Kidney epithelial cell (primary cell): ENCODE measurements around the gene GLTP. TPM values are rescaled to one million over a fixed set of nuclear protein-coding genes. Genes with fewer than 3 reads are reported as not detected.

Source experiments
- DNase-seq: peaks from one replicate; pipeline ENCODE4 v3.0.0-alpha.2; 2010; ENCODE audit warnings: low read depth
- H3K27me3 ChIP-seq: 2 replicates; pipeline ENCODE4 v1.6.0; 2011; ENCODE audit warnings: low read length; ENCODE audit not compliant: control insufficient read depth, insufficient read depth
- H3K36me3 ChIP-seq: 2 replicates; pipeline ENCODE4 v1.5.1; 2011; ENCODE audit warnings: low read length; ENCODE audit not compliant: control insufficient read depth, insufficient read depth
- H3K4me3 ChIP-seq: 2 replicates; pipeline ENCODE4 v1.5.1; 2011; ENCODE audit warnings: low read depth, mild to moderate bottlenecking, control low read depth, low read length
- total RNA-seq: library from RNA; depleted of rRNA; stranded (reverse); fragments of >200 nt; gene quantifications from 2 replicates; pipeline ENCODE4 v1.2.3, GENCODE V29; 2015
- TF ChIP-seq, protein P1 (sequence below): IDR thresholded peaks from 2 replicates; pipeline ENCODE4 v1.5.1; 2011; ENCODE audit warnings: mild to moderate bottlenecking, moderate library complexity, low read length, control low read depth, inconsistent platforms; ENCODE audit not compliant: insufficient read depth, poor library complexity, severe bottlenecking

GLTP gene
- total RNA-seq, 1 donor from 2014 or later, result 48.4 TPM

DNA sequence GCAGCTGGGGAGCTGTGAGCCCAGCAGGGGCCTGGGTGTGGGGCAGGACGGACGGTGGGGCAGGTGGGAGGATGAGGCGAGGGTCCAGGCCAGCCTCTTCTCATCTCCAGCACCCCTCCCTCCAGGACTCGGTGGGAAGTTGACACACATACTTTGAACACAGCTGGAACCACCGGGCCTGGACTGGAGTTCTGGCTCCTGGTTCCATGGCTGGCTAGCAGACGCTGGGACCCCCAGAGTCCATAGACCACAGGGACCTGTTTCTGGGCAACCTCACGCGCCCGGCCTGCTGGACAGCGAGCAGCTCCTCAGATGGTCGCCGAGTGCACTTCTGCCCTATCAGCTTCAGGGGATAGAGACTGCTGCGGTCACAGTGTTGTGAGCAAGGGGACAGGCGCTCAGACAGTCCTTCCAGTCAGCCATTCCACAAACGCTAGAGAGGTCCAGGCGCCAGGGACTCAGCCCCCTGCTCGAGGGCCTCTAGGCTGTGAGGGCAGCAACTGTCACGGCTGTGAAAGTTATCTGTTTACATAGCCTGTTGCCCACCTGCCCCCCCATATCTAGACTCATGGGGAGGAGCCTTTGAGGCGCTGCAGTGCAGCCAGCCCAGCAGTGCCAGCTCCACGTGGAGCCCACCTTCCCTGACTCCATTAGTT, 45.0 kb upstream of the GLTP start:
- Histone ChIP-seq H3K4me3 (no peak overlapping the region), H3K27me3 (no peaks in the 10 kb centered on the region), H3K36me3 (no peaks in the 10 kb centered on the region)
- TF ChIP-seq, protein P1, sequence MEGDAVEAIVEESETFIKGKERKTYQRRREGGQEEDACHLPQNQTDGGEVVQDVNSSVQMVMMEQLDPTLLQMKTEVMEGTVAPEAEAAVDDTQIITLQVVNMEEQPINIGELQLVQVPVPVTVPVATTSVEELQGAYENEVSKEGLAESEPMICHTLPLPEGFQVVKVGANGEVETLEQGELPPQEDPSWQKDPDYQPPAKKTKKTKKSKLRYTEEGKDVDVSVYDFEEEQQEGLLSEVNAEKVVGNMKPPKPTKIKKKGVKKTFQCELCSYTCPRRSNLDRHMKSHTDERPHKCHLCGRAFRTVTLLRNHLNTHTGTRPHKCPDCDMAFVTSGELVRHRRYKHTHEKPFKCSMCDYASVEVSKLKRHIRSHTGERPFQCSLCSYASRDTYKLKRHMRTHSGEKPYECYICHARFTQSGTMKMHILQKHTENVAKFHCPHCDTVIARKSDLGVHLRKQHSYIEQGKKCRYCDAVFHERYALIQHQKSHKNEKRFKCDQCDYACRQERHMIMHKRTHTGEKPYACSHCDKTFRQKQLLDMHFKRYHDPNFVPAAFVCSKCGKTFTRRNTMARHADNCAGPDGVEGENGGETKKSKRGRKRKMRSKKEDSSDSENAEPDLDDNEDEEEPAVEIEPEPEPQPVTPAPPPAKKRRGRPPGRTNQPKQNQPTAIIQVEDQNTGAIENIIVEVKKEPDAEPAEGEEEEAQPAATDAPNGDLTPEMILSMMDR, result no peak
- no peak for DNase-seq

DNA sequence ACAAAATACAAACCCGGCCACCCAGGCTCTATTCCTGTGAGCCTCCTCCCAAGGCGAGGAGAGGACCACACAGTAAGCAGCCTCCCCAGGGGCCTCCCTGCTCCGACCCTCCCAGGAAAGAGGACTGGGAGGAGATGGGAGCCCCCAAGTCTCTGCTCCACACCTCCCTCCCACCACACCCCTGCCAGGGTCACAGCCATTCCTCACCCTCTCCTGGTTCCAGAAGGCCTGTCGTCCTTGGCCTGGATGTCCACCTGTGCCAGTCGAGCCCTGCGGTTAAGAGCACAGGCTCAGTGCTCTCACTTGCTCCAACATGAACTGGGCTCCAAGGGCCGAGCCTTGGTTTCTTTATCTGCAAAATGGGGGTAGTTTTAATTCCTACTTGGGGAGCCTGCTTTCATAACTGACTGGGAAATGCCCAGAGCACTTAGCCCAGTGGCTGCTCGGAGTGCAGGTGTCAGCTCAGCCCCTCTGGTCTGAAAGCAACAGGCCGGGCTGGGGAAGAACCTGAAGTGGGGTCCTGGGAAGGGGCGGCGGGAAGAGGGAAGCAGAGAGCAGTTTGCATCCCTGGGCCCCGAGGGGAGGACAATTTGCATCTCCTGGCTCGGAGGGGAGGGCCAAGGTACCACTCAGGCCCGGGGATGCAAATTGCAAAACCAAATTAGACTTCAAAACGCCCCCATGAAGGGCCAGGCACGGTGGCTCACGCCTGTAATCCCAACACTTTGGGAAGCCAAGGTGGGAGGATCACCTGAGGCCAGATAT, 43.3 kb upstream of the GLTP start:
- no peaks in the 10 kb centered on the region for H3K27me3 ChIP-seq
- TF ChIP-seq, protein P1, result no peak
- no peak for DNase-seq

DNA sequence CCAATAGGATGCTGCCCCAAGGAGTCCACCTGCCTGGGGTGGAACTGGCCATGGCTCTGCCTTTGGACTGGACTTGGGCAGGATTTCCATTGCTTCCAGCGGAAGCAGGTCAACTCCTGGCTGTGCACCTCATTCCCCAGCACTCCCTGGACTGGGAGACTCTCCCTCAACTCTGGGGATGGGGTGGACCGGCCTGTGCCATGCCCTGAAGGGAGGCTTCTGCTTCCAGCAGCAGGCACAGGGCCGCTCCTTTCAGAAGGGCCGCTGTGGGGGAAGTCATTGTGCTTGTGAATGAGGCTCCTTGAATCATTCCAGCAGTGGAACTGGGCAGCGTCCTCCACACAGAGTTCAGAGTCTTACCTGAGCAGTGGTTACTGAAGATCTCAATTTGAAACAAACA, 42.7 kb upstream of the GLTP start:
- no peak for DNase-seq
- H3K27me3 ChIP-seq, result no peaks in the 10 kb centered on the region
- TF ChIP-seq, protein P1, result no peak
- no peak overlapping the region for H3K4me3 ChIP-seq
- H3K36me3 ChIP-seq, result no peaks in the 10 kb centered on the region

More for the DNA sequence above, 43.3 kb upstream of the GLTP start:
- Histone ChIP-seq H3K36me3 (no peaks in the 10 kb centered on the region), H3K4me3 (no peak overlapping the region)

DNA sequence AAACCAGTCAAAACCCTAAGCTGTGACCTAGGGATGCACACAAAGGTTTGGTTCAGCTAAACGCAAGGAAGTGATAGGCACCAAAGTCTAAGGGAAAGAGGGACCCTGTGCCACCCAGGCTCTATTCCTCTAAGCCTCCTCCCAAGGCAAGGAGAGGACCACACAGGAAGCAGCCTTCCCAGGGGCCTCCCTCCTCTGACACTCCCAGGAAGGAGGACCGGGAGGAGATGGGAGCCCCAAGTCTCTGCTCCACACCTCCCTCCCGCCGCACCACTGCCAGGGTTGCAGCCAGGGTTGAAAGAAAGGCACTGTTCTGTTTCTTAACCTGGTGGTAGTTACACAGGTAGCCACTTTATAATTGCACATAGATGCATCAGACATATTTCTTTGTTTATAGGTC, 41.6 kb upstream of the GLTP start:
- Histone ChIP-seq H3K27me3 (no peaks in the 10 kb centered on the region), H3K36me3 (no peaks in the 10 kb centered on the region), H3K4me3 (no peak overlapping the region)
- no peak for DNase-seq
- TF ChIP-seq, protein P1, result no peak

DNA sequence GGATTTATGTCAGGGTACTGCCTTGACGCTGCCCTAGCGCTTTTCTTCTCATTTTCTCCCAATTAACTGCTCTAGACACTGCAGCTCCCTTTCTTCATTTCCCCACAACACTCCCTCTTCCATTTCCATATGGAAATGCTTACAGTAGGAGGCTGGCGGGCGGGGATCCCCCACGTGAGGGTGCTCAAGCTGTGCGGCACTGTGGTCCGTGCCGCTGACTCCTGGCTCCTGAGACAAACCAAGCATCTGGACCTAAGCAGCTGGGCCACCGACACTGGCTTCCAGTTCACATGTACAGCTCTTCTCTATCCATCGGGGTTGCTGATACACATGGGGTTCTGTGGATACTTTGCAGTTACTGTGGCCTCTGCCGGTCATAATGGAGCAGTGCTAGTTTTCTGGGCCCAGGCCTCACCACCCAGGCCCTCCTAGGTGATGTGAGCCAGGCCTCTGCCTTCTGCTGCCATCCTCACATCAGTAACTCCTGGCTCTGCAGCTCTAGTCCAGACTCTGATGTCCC, 40.0 kb upstream of the GLTP start:
- no peak for DNase-seq
- TF ChIP-seq, protein P1, result no peak
- Histone ChIP-seq H3K4me3 (no peak overlapping the region), H3K27me3 (no peaks in the 10 kb centered on the region), H3K36me3 (no peaks in the 10 kb centered on the region)

DNA sequence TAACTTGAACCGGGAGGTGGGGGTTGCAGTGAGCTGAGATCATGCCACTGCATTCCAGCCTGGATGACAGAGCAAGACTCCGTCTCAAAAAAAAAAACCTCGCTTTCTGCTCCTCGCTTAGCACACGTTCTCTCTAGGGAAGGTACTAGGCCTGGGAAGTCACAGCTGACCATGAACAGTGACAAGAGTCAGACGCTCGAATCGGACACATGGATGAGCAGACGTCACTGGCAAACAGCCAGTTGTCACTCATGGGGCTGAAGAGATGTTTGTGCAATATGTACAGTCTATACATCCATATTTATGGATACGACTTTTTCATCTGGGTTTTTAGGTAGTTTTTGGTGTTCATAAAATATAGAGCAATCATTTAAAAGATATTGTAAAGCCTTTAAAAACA, 39.1 kb upstream of the GLTP start:
- DNase-seq, result no peak
- TF ChIP-seq, protein P1, result no peak

More for the DNA sequence above, 39.1 kb upstream of the GLTP start:
- Histone ChIP-seq H3K27me3 (no peaks in the 10 kb centered on the region), H3K36me3 (no peaks in the 10 kb centered on the region), H3K4me3 (no peak overlapping the region)
